SKM-1 (cell line): ENCODE data around the gene F11R.
"Not testable (repeated sequence)": the region's sequence is repeated elsewhere in the genome, so short reads cannot be mapped to it uniquely, and the experiment has no call there.

Source experiments
- DNase-seq: peaks from one replicate; lab custom pipeline; 2025; ENCODE audit not compliant: unreplicated experiment; lab: John Stamatoyannopoulos, UW

Gene F11R

DNA sequence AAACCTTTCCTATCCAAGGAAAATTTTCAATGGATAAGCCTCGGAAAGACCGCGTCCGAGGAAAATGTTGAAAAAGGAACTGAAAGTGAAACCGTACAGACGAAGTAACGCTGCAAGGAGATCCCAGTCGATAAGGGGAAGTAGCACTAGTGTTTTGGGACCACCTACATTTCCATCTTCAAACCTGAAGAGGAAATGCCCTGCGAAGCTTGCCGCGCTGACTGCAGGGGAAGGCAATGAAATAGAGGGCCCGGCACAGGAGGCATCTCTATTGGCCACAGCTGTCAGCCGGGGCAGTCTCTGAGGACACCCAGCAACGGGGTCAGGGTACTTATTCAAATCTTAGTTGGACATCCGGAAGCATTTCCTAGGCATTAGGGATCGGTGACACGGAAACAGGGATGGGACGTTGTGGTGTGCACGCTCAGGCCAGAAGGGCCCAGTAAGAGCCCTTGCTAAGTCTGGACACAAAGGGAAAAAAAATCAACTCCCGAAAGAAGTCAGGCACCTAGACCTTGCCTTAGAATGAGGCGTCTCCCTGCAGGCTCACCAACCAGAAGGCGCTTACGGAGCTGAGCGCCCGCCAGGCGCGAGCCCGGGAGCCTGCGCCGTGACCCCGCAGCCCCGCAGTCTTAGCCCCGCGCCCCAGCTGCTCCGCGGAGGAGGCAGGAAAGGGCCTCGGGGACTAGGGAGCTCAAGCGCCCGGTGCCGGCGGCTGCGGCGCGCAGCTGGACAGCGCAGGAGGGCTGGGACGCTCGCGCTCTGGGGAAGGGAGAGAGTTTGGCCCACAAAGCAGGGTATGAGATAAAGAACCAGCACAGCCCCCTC, 24.2 kb upstream of the F11R start:
- peak; percentile 96 for DNase-seq

DNA sequence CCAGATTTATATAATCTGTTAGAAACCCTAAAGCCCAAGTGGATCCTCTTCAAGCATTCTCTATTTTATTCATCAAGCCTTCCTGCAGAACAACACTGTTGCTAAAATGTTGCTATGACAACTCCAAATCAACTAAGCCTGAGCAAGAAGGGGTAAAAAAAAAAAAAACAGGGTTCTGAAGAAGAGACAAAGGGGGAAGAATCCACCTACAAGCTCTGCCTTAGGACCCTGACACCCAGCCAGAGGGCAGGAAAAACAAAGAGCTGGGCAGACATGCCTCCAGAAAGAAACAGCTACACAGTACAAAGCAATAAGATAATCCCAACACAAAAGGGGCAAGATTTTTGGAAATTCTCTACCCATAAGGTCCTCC, 23.6 kb upstream of the F11R start:
- DNase-seq = no peak

DNA sequence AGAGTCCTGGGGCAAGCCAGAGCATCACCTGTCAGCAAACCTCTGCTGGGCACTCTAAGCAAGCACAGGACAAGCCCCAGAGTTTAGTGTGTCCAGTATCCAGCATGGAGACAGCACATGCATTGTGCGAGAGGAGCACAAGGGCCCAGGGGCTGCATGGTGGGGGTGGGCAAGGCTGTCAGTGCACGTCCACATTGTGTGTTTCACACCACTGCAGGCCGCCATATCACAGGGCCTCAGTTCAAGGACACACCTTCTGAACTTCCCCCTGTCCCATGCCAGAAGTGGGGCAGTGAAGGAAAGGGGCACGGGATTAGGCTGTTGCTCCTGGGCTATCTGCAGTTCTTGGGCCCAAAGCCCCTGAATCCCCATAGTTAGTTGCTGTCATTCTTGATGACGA, 18.6 kb upstream of the F11R start:
- no peak for DNase-seq

DNA sequence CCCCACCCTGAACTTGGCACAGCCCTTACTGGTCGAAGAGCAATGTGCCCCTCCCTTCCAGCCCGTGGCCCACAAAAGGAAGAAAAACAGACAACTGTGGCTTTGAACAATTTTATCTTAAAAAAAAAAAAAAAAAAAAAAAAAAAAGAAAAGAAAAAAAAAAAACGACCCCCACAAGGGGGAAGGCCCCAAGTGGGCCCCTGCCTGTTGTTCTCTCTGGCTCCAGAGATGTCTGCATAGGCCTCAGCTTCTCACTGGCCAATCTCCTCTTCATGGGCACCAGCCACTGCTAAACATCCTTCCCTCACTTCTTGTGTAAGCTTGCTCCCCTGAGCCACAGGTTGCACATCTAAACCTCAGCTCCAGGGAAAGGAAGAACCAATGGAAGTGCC, 18.2 kb upstream of the F11R start:
- no peak for DNase-seq

DNA sequence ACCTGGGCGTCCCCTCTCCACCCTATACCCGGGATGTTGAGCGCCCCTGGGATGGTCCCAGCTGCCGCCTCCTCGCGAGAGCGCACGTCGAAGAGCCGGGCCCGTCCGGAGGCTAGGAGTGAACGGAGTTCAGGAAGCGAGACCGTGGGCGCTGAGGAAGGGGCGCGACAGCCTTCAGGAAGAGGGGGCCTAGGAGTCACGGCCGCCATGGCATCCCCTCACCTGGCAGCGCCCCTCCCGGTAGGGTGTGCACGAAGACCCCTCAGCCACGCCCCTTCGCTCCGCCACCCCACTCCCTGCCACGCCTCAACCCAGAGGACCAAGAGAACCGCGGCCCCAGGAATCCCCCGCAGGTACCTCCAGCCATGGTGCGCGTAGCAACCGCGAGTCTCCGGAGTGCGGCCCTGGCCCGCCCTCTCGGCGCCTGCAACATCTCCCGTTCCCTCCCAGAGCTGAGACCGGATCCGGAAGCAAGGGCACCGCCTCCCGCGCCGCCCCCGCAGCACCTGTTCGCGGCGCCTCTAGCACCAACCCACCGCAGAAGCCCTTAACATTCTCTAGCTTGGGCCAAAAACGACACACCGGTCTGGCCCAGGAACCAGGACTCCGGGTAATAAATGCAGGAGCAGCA, 17.7 kb upstream of the F11R start, which contains the start of gene TSTD1:
TSS of gene TSTD1 (minus strand) at position 442 of the 631 bp plus-strand sequence. CDS start at position 367, 75 bp downstream.
- no peak for DNase-seq

DNA sequence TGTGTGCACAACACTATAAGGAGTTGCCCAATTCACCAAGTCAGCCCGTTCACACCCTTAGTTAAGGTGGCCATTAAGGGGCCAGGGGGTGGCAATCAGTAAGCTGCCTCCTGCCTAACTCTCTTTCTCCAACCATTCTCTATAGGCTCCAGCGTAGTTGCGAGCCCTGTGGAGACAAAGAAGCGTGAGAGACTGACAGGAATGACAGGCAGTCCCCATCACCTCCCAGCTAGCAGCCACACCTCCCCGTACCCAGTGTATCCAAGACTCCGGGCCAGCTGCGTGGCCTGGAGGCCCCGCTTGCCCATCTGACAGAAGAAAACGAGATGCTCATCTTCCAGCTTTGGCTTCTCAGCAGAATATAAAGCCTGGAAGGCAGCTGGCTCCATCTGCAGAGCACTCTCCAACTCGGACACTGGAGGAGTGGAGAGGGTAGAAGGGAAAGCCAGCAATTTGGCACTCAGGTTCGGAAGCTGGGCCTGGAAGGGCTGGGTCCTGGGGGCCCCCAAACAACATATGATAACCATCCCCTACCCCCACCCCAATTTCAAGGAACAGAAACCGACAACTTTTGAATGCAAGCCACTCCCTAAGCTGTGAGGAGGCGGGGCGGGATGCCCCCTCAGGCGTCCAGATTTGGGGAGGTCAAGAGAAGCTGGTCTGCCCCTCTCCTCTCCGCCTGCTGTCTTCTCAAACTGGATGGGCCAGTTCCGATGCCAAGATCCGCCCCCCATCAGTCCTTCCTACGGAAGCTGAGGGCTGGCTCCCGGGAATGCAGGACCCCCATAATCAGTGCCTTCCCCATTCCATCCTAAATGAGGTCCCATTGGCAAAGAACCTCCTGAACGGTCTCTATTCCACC, 16.9 kb upstream of the F11R start:
- no peak for DNase-seq

DNA sequence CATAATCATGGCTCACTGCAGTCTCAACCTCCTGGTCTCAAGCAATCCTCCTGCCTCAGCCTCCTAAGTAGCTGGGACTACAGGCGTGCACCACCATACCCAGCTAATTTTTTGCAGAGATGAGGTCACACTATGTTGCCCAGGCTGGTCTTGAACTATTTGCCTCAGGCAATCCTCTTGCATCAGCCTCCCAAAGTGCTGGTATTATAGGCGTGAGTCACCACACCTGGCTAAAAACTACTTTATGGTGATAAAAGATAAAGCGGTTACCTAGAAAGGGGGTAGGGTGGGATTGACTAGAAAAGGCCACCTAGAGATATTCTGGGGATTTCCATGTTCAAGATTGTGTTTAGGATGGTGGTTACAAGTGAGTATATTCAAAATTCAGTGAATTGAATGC, 12.8 kb upstream of the F11R start:
- no peak for DNase-seq

DNA sequence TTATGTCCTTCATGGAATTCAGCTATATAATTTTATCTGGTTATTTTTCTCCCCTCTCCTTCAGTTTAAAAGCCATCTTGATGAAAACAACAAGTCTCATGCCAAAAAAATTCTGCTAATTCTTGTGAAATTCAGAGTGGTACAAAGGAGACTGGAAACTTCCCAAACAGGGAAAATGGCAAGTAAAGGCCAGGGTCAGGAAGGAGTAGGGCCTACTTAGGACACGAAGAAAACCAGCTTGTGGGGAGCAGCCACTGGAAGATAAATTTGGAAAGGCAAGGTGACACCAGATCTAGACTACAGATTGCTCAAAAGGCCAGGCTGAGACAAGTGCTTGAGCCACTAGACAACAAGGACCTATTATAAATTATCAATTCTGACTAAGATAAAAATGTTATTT, 11.5 kb upstream of the F11R start:
- no peak for DNase-seq

DNA sequence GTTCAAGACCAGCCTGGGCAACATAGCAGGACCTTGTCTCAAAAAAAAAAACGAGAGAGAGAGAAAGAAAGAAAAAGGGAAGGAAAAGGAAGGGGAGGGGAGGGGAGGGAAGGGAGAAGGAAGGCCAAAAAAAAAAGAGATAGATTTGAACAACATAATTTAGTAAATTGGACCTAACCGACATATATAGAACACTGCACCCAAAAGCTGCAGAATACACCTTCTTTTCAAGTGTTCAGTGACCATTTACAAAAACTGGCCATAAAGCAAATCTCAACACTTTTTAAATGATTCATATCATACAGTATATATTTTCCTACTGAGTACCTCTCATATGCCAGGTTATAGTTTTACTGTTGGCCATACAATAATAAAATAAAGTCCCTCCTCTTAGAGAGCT, 10.9 kb upstream of the F11R start:
- DNase-seq = no peak

DNA sequence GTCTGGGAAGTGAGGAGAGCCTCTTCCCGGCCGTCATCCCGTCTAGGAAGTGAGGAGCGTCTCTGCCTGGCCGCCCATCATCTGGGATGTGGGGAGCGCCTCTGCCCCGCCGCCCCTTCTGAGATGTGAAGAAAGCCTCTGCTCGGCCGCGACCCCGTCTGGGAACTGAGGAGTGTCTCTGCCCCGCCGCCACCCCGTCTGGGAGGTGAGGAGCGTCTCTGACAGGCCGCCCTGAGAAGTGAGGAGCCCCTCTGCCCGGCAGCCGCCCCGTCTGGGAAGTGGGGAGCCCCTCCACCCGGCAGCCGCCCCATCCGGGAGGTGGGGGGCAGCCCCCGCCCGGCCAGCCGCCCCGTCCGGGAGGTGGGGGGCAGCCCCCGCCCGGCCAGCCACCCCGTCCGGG, 8.5 kb upstream of the F11R start:
- DNase-seq = not testable (repeated sequence)

DNA sequence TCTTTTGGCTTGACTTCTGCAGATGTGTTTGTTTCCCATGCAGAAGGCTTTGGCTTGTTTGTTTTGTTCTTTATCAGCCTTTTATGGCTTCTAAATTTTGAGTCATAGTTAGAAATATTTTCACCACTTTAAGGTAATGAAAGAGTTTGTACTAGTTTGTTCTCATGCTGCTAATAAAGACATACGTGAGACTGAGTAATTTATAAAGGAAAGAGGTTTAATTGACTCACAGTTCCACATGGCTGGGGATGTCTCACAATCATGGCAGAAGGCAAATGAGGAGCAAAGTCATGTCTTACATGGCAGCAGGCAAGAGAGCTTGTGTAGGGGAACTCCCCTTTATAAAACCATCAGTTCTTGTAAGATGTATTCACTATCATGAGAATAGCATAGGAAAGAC, 6.0 kb upstream of the F11R start:
- not testable (repeated sequence) for DNase-seq

DNA sequence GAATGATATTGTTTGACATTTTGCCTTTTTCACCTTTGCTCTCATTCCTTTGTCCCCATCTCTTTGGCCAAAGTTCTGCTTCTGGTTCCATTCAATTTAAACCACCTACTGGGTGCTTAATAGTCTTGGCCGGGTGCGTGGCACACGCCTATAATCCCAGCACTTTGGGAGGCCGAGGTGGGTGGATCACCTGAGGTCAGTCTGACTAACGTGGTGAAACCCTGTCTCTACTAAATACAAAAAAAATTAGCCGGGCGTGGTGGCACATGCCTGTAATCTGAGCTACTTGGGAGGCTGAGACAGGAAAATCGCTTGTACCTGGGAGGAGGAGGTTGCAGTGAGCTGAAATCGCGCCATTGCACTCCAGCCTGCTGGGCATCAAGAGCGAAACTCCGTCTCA, 1.5 kb upstream of the F11R start:
- DNase-seq = not testable (repeated sequence)

DNA sequence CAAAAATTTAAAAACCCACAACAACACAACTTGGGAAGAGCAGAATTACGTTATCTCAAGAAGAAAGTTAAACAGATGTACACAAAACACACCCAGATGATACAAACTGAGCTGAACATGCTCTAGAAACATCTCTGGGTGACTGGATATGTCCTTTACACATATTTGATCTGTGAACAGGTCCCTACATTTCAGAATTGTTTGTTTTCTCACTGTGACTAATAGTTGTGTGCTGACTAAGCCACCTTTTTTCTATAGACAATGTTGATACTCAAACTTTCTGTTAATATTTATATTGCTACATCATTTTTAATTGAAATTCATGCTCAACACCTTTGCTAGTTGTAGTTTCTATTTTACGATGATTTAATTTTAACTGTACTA, 1.0 kb upstream of the F11R start:
- DNase-seq = no peak

DNA sequence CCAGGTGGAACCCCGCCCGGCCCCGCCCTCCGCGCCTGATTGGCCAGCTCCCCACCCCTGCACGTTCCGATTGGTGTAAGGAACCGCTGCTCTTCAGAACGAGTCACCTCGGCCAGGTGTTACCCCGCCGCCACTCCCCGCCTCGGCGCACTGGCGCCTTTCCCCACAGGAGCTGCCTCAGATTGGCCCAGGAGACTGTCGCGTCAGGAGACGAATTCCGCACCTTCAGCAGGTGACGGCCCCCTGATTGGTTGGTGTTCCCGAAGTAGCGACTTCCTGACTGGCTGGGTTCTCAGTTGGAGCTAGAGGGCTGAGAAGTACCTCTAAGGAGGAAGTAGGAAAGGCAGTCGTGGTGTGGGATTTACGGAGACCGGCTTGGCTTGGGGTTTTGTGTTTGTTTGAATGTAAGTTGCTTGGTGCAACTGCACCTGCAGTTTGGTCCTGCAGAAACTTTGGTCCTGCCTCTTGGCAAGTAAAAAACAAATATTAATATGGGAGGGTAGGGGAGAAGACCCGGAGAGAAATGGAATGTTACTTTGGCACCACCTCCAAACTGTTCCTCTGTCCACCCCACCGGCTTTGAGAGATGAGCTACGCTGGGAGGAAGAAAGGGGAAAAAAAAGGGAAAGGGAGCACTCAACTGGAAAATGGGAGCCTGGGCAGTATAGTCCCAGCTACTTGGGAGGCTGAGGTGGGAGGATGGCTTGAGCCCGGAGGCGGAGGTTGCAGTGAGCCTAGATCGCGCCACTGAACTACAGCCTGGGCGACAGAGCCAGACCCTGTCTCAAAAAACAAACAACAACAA, 415 bp upstream of the F11R start:
- DNase-seq = peak; percentile 89

DNA sequence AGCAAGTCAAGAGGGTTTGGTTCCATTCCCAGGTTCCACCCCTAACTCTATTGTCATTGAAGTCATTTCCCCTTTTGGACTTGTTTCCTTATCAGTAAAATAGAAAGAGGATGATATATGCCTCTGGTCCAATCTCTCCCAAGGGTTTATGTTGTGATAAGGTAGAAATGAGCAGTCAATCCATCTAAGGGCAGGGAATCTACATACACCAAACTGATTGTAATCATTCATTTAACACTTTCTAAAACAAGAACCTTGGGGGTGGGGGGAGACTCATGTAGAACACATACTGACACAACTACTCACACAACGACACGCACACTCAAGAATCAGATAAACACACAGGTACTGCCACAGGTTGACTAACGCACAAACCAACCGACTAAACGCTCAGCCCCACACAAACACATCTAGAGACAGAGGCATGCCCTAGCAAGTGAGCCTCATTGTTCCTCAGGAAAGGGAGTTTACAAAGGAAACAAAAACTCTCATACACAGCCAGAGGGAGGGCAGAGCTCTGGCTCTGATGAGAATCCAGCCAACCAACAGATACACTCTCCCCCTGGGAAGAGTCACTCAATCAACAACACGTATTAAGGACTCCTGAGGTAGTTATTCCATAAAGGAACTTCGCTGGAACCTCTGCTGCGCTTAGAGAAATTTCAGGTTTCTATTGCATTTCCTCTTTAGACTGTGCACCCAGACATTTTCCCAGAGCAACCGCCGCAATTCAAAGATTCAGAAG, 1.0 kb downstream of the F11R start:
- no peak for DNase-seq

DNA sequence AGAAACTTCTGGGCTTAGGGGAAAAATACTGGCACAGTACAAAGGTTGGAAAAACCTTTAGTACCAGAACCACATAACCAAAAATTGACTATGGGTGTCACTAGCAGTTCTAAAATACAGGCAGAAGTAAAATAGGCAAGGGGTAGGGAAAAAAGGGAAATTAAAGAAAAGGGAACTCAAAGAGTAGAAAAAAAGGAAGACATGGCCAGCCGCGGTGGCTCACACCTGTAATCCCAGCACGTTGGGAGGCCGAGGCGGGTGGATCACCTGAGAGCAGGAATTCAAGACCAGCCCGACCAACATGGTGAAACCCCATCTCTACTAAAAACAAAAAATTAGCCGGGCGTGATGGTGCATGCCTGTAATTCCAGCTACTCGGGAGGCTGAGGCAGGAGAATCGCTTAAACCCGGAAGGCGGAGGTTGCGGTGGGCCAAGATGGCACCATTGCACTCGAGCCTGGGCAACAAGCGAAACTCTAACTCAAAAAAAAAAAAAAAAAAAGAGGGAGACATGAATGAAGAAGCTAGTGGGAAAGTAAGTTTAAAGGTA, 1.8 kb downstream of the F11R start:
- peak; percentile 62 for DNase-seq

DNA sequence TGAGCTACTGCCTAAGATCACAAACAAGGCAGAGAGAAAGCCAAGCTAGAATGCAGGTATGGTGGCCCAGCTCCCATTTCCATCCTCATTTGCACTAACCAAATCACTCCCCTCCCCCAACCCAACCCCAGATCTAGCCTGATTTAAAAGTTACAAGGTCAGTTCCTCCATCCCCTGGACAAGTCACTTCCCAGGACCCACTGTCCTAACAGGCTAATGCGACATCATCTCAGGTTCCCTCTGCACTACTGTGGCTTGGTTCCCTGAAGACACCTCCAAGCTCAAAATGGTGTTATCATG, 2.4 kb downstream of the F11R start:
- no peak for DNase-seq

DNA sequence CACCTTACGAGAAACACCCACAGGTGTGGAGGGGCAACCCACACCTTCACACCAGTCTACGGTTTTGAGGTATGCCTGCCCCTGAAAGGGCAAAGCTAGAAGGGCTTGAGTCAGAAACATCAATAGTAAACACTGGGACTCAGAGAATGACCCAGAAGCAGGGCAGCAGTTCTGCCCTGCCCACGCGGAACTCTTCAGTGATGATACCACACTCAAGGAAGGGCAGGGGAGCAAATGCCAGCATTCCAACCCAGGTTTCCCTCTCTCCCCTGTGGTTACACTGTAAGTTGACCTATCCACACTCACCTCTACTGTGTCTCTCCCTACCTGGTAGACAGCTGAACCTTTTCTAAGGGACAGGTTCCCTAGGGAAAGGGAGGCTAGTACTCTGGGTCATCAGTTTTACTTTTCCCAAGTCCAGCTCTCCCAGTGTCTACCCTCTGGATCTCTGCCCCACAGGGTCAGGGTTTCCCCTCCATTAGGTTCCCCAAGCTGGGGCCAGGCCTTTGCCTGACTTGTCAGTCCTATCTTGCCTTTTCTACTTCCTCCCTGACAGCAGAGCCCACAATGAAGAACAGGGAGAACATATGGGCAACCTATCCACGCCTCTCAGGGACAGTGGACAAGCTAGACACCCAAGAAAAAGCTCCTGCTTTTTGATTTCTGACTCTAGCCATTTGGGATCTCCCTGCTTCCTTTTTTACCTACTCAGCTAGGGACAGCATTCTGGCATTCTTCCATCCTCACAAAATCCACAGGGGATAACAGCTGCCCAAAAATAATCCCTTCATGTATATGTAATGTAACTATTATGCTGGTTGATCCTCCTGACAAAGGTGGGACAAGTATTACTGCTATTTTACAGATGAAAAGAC, 3.0 kb downstream of the F11R start:
- no peak for DNase-seq

DNA sequence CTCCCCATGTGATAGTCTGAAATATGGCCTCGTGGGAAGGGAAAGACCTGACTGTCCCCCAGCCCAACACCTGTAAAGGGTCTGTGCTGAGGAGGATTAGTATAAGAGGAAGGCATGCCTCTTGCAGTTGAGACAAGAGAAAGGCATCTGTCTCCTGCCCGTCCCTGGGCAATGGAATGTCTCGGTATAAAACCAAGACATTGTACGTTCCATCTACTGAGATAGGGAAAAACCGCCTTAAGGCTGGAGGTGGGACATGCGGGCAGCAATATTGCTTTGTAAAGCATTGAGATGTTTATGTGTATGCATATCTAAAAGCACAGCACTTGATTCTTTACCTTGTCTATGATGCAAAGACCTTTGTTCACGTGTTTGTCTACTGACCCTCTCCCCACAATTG, 3.8 kb downstream of the F11R start:
- DNase-seq = not testable (repeated sequence)
